ENCODE results near the gene JAG2.
A peak's percentile ranks its signal among the peaks of the same experiment; 100 is the strongest.

Gene JAG2

DNA sequence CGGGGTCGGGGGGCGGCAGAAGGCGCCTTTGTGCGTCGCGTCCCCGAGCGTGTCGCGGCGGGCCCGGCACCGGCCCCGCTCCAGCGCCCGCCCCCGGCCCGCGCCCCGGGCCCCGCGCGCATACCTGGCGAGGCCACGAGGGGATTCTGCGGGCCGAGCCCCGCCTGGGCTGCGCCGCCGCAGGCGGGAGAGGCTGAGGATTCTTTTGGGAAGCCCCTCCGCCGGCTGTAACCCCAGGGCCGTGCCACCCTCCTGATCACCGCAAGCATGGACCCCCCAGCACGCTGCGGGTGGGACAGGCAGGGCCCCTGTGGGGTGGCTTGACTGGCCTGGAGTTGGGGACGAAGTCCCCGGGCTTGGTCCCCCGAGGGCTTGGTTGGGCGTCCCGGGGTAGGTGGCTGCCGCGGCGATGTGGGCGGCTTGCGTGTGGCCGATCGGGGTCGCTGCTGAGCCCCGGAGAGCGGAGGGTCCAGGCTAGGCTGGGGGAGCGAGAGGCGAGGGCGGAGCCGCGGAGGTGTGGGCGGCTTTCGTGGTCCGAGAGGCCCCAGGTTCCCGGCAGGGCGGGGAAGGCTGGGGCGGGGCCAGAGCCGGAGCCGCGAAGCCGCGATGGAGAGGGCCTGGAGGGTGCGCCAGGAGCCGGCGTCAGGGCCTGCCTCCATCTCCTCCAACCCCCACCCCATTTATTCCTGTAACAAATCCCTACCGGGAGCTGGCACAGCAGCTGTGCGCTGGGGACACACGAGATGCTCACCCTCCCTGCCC lies 75.0 kb downstream of the JAG2 start:
- Histone ChIP-seq H3K4me3 (ENCODE audit: low read depth, low read length) (peak overlapping the region; percentile 44), H3K4me1 (ENCODE audit: control insufficient read depth, insufficient read depth, low read length) (peaks cover 3% of the 10 kb centered on the region), H3K27ac (ENCODE audit: extremely low read depth, low read depth, low read length) (peak overlapping the region; percentile 78; the same call in 1 of the 2 replicates), H3K36me3 (ENCODE audit: control insufficient read depth in 2 of 2, insufficient read depth in 1 of 2, low read length in 2 of 2) (no peaks in the 10 kb centered on the region), H3K9me3 (ENCODE audit: control insufficient read depth, insufficient read depth, low read depth, low read length) (no peaks in the 10 kb centered on the region)
- ChIA-PET POLR2A (interaction anchor here (1.3 kb wide), 1 partner anchor 112 kb away, joined by 3 read pairs; no protein-coding TSS in a partner anchor), CTCF (interaction anchor here (0.6 to 1.3 kb wide), 6 partner anchors 10 to 258 kb away, joined by 3 to 6 read pairs (median 3); no protein-coding TSS in a partner anchor)
- TF ChIP-seq ZNF664 (tag by site-specific recombination; IDR thresholded peaks at IDR 0.05) (no peak), ZNF585B (tag by site-specific recombination; IDR thresholded peaks at IDR 0.05) (no peak), ZSCAN23 (tag by site-specific recombination; IDR thresholded peaks at IDR 0.05) (no peak), ZNF324 (tag by site-specific recombination; IDR thresholded peaks at IDR 0.05) (no peak), ZBTB48 (tag by site-specific recombination; IDR thresholded peaks at IDR 0.05) (peak; percentile 60; the same call in 1 of the 2 replicates), ZNF561 (tag by site-specific recombination; IDR thresholded peaks at IDR 0.05; ENCODE audit: borderline replicate concordance) (peak; percentile 60; the same call in 1 of the 2 replicates), KLF16 (tag by site-specific recombination; IDR thresholded peaks at IDR 0.05) (peak; percentile 79; the same call in 1 of the 2 replicates), ZNF629 (tag by site-specific recombination; IDR thresholded peaks at IDR 0.05) (peak; percentile 74), IKZF3 (tag by site-specific recombination; IDR thresholded peaks at IDR 0.05) (peak; percentile 27; the same call in 1 of the 2 replicates), ZFP37 (tag by site-specific recombination; IDR thresholded peaks at IDR 0.05) (0 out of 2 replicates have a peak, but pooled peaks have one; percentile 63), OVOL3 (tag by site-specific recombination; IDR thresholded peaks at IDR 0.05) (no peak), ZNF510 (tag by site-specific recombination; IDR thresholded peaks at IDR 0.05; ENCODE audit: insufficient replicate concordance) (no peak), ZNF560 (tag by site-specific recombination; IDR thresholded peaks at IDR 0.05; ENCODE audit: borderline replicate concordance) (no peak), KLF1 (tag by site-specific recombination; IDR thresholded peaks at IDR 0.05) (peak; percentile 93), ZNF677 (tag by site-specific recombination; IDR thresholded peaks at IDR 0.05) (no peak), ZNF366 (tag by site-specific recombination; conservative IDR thresholded peaks at IDR 0.05) (no peak), SCRT1 (tag by site-specific recombination; IDR thresholded peaks at IDR 0.05; ENCODE audit: borderline replicate concordance) (no peak), OSR2 (tag by site-specific recombination; IDR thresholded peaks at IDR 0.05) (no peak), ZNF843 (tag by site-specific recombination; IDR thresholded peaks at IDR 0.05) (peak; percentile 26; the same call in 1 of the 2 replicates), ZSCAN30 (tag by site-specific recombination; IDR thresholded peaks at IDR 0.05) (peak; percentile 57; the same call in 1 of the 2 replicates)
- TF ChIP-seq, protein P1, sequence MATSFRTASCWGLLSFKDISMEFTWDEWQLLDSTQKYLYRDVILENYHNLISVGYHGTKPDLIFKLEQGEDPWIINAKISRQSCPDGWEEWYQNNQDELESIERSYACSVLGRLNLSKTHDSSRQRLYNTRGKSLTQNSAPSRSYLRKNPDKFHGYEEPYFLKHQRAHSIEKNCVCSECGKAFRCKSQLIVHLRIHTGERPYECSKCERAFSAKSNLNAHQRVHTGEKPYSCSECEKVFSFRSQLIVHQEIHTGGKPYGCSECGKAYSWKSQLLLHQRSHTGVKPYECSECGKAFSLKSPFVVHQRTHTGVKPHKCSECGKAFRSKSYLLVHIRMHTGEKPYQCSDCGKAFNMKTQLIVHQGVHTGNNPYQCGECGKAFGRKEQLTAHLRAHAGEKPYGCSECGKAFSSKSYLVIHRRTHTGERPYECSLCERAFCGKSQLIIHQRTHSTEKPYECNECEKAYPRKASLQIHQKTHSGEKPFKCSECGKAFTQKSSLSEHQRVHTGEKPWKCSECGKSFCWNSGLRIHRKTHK (tag by site-specific recombination; IDR thresholded peaks at IDR 0.05) = no peak
- TF ChIP-seq, protein P2, sequence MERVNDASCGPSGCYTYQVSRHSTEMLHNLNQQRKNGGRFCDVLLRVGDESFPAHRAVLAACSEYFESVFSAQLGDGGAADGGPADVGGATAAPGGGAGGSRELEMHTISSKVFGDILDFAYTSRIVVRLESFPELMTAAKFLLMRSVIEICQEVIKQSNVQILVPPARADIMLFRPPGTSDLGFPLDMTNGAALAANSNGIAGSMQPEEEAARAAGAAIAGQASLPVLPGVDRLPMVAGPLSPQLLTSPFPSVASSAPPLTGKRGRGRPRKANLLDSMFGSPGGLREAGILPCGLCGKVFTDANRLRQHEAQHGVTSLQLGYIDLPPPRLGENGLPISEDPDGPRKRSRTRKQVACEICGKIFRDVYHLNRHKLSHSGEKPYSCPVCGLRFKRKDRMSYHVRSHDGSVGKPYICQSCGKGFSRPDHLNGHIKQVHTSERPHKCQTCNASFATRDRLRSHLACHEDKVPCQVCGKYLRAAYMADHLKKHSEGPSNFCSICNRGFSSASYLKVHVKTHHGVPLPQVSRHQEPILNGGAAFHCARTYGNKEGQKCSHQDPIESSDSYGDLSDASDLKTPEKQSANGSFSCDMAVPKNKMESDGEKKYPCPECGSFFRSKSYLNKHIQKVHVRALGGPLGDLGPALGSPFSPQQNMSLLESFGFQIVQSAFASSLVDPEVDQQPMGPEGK (tag by site-specific recombination; IDR thresholded peaks at IDR 0.05) = peak; percentile 96
- TF ChIP-seq, protein P3, sequence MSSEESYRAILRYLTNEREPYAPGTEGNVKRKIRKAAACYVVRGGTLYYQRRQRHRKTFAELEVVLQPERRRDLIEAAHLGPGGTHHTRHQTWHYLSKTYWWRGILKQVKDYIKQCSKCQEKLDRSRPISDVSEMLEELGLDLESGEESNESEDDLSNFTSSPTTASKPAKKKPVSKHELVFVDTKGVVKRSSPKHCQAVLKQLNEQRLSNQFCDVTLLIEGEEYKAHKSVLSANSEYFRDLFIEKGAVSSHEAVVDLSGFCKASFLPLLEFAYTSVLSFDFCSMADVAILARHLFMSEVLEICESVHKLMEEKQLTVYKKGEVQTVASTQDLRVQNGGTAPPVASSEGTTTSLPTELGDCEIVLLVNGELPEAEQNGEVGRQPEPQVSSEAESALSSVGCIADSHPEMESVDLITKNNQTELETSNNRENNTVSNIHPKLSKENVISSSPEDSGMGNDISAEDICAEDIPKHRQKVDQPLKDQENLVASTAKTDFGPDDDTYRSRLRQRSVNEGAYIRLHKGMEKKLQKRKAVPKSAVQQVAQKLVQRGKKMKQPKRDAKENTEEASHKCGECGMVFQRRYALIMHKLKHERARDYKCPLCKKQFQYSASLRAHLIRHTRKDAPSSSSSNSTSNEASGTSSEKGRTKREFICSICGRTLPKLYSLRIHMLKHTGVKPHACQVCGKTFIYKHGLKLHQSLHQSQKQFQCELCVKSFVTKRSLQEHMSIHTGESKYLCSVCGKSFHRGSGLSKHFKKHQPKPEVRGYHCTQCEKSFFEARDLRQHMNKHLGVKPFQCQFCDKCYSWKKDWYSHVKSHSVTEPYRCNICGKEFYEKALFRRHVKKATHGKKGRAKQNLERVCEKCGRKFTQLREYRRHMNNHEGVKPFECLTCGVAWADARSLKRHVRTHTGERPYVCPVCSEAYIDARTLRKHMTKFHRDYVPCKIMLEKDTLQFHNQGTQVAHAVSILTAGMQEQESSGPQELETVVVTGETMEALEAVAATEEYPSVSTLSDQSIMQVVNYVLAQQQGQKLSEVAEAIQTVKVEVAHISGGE (tag by site-specific recombination; conservative IDR thresholded peaks at IDR 0.05; ENCODE audit: low read depth) = 0 out of 2 replicates have a peak, but pooled peaks have one; percentile 29
- TF ChIP-seq, protein P4, sequence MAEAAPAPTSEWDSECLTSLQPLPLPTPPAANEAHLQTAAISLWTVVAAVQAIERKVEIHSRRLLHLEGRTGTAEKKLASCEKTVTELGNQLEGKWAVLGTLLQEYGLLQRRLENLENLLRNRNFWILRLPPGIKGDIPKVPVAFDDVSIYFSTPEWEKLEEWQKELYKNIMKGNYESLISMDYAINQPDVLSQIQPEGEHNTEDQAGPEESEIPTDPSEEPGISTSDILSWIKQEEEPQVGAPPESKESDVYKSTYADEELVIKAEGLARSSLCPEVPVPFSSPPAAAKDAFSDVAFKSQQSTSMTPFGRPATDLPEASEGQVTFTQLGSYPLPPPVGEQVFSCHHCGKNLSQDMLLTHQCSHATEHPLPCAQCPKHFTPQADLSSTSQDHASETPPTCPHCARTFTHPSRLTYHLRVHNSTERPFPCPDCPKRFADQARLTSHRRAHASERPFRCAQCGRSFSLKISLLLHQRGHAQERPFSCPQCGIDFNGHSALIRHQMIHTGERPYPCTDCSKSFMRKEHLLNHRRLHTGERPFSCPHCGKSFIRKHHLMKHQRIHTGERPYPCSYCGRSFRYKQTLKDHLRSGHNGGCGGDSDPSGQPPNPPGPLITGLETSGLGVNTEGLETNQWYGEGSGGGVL (tag by site-specific recombination; IDR thresholded peaks at IDR 0.05) = peak; percentile 50
- TF ChIP-seq, protein P5, sequence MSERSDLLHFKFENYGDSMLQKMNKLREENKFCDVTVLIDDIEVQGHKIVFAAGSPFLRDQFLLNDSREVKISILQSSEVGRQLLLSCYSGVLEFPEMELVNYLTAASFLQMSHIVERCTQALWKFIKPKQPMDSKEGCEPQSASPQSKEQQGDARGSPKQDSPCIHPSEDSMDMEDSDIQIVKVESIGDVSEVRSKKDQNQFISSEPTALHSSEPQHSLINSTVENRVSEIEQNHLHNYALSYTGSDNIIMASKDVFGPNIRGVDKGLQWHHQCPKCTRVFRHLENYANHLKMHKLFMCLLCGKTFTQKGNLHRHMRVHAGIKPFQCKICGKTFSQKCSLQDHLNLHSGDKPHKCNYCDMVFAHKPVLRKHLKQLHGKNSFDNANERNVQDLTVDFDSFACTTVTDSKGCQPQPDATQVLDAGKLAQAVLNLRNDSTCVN (tag by site-specific recombination; optimal IDR thresholded peaks at IDR 0.05) = peak; percentile 87
- TF ChIP-seq, protein P6, sequence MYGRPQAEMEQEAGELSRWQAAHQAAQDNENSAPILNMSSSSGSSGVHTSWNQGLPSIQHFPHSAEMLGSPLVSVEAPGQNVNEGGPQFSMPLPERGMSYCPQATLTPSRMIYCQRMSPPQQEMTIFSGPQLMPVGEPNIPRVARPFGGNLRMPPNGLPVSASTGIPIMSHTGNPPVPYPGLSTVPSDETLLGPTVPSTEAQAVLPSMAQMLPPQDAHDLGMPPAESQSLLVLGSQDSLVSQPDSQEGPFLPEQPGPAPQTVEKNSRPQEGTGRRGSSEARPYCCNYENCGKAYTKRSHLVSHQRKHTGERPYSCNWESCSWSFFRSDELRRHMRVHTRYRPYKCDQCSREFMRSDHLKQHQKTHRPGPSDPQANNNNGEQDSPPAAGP (tag by site-specific recombination; IDR thresholded peaks at IDR 0.05) = peak; percentile 51; the same call in 1 of the 2 replicates
